Activated CD8-positive, alpha-beta T cell treated with anti-CD3 and anti-CD28 coated beads for 36 hours (primary cell): ENCODE measurements around the gene VTI1A. TPM values are rescaled to one million over a fixed set of nuclear protein-coding genes. Genes with fewer than 3 reads are reported as not detected.

ENCODE experiments used
- ATAC-seq: fragments of 200-7000 bp; cut with Tn5 transposase; one replicate; pipeline ENCODE4 v1.10.0; 2021; ENCODE audit warnings: mild to moderate bottlenecking, moderate library complexity
- CTCF ChIA-PET: fragments of 350-600 bp; sonication (Branson Sonifier 250); formaldehyde crosslinking; loops from one replicate; lab custom pipeline; 2021; ENCODE audit warnings: antibody characterized with exemption; lab: Charles Lee
- POLR2A ChIA-PET: fragments of 350-600 bp; sonication (Branson Sonifier 250); formaldehyde crosslinking; loops from one replicate; lab custom pipeline; 2021; ENCODE audit warnings: antibody characterized with exemption; lab: Charles Lee
- DNase-seq: peaks from one replicate; pipeline ENCODE4 v3.0.0-alpha.2; 2020
- H3K27ac Mint-ChIP-seq: one replicate; pipeline ENCODE4 v1.8.0; 2021; ENCODE audit warnings: mild to moderate bottlenecking, mixed read lengths
- H3K27me3 Mint-ChIP-seq: one replicate; pipeline ENCODE4 v1.8.0; 2021; ENCODE audit warnings: mixed read lengths
- H3K36me3 Mint-ChIP-seq: one replicate; pipeline ENCODE4 v1.8.0; 2021; ENCODE audit warnings: low read depth, mixed read lengths
- H3K4me1 Mint-ChIP-seq: one replicate; pipeline ENCODE4 v1.8.0; 2021; ENCODE audit warnings: low read depth, mixed read lengths
- H3K4me3 Mint-ChIP-seq: one replicate; pipeline ENCODE4 v1.8.0; 2021; ENCODE audit warnings: mild to moderate bottlenecking, moderate library complexity, mixed read lengths
- H3K9me3 Mint-ChIP-seq: one replicate; pipeline ENCODE4 v1.8.0; 2021; ENCODE audit warnings: mixed read lengths
- intact Hi-C: fragments of 100-400 bp; cut with micrococcal nuclease; formaldehyde crosslinking; loops from one replicate; pipeline ENCODE4 v1.10.0; 2022
- total RNA-seq, 2 experiments: library from RNA; stranded (reverse); gene quantifications; one replicate each; pipeline ENCODE4 v1.2.3, GENCODE V29; 2021
- TF ChIP-seq, protein P1 (sequence below): fragments of 200-600 bp; IDR thresholded peaks from one replicate; pipeline ENCODE4 v1.8.0; 2022; ENCODE audit warnings: antibody characterized with exemption, mild to moderate bottlenecking

The VTI1A gene
- total RNA-seq, 2 experiments from 2014 or later, result 29.4 to 30.0 TPM

DNA sequence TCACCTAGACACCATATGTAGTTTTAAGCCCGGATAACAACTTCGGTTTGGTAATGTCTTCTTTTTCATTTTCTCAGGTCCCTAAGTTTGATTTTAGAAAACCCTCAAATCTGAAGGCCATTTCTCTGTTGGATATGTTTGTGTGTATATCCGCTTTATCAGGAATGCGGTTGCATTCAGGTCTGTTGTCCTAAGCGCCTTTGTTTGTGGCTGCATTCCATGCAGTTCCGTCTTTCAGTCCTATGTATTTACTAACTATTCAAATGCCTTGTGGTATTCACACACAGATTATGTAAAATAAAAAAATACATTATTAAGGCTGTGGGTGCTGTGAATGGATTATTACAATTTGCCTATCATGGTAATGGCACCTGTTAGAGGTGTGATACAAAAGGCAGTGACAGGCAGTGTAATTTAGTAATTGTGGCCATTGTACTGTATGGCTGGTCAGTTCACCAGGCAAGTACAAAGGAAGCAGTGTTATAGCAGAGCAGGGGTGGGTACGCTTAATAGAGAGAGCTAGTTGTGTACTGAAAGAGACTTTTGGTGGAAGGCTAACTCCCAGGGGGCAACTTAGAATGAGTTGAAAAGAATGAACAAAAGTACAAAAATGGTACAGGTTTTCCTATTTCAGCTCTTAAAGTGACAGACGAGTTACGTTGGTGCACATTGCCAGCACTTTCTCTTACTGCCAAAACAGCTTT, 136.4 kb downstream of the VTI1A start:
- TF ChIP-seq, protein P1, sequence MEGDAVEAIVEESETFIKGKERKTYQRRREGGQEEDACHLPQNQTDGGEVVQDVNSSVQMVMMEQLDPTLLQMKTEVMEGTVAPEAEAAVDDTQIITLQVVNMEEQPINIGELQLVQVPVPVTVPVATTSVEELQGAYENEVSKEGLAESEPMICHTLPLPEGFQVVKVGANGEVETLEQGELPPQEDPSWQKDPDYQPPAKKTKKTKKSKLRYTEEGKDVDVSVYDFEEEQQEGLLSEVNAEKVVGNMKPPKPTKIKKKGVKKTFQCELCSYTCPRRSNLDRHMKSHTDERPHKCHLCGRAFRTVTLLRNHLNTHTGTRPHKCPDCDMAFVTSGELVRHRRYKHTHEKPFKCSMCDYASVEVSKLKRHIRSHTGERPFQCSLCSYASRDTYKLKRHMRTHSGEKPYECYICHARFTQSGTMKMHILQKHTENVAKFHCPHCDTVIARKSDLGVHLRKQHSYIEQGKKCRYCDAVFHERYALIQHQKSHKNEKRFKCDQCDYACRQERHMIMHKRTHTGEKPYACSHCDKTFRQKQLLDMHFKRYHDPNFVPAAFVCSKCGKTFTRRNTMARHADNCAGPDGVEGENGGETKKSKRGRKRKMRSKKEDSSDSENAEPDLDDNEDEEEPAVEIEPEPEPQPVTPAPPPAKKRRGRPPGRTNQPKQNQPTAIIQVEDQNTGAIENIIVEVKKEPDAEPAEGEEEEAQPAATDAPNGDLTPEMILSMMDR, result no peak
- H3K36me3 Mint-ChIP-seq, result peaks cover 10% of the 10 kb centered on the region
- no peak overlapping the region for H3K27ac Mint-ChIP-seq
- ChIA-PET POLR2A (no interaction called here), CTCF (no interaction called here)
- DNase-seq, result no peak
- no peak for ATAC-seq
- H3K27me3 Mint-ChIP-seq, result no peaks in the 10 kb centered on the region
- no peaks in the 10 kb centered on the region for H3K4me1 Mint-ChIP-seq
- no peak overlapping the region for H3K4me3 Mint-ChIP-seq
- no peaks in the 10 kb centered on the region for H3K9me3 Mint-ChIP-seq
- intact Hi-C loops, result no loop called here

DNA sequence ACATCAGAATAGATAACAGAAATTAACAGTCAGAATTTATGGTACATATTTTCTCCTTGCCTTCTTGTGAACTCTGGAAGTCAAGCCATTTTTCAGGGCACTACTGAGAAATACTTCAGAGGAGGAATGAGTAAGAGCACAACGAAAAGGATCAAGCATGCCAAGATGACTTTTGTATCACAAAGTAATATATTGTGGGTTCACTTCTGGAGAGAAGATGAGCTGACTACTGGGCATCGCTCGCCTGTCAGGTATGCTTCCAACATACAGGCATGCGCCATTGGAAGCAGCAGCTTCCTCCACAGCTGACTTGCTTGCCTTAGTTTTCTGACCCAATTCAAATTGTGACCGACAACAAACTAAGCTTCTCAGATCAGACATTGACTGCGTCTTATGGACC, 137.3 kb downstream of the VTI1A start:
- H3K27me3 Mint-ChIP-seq, result no peaks in the 10 kb centered on the region
- no peaks in the 10 kb centered on the region for H3K4me1 Mint-ChIP-seq
- no peak for DNase-seq
- H3K36me3 Mint-ChIP-seq, result peaks cover 10% of the 10 kb centered on the region
- TF ChIP-seq, protein P1, result no peak
- ChIA-PET POLR2A (no interaction called here), CTCF (no interaction called here)
- intact Hi-C loops, result no loop called here
- H3K9me3 Mint-ChIP-seq, result no peaks in the 10 kb centered on the region
- ATAC-seq, result no peak
- H3K4me3 Mint-ChIP-seq, result no peak overlapping the region
- no peak overlapping the region for H3K27ac Mint-ChIP-seq

DNA sequence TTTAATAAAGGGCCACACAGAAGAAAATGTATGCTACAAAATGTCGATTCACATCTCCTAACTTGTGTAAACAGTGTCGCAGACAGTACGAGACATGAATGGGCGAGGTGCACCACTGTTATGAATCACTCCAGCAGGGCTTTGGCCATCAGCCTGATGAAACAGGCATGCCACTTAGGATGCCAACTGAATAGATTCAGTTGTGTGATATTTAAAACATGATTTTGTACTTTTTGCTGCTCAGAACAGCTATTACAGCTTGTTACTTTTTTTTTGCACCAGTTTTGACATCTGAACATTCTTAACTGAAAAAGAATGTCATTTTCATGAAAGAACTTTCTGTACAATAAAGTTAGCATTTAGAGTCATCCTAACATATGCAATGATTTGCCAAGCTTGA, 138.1 kb downstream of the VTI1A start:
- CTCF ChIA-PET, result no interaction called here
- H3K36me3 Mint-ChIP-seq, result peaks cover 9% of the 10 kb centered on the region
- intact Hi-C loops, result no loop called here
- H3K27me3 Mint-ChIP-seq, result no peaks in the 10 kb centered on the region
- H3K27ac Mint-ChIP-seq, result no peak overlapping the region
- no peak overlapping the region for H3K4me3 Mint-ChIP-seq
- H3K4me1 Mint-ChIP-seq, result no peaks in the 10 kb centered on the region
- TF ChIP-seq, protein P1, result no peak
- POLR2A ChIA-PET, result no interaction called here
- no peaks in the 10 kb centered on the region for H3K9me3 Mint-ChIP-seq
- DNase-seq (no peak), ATAC-seq (no peak)

DNA sequence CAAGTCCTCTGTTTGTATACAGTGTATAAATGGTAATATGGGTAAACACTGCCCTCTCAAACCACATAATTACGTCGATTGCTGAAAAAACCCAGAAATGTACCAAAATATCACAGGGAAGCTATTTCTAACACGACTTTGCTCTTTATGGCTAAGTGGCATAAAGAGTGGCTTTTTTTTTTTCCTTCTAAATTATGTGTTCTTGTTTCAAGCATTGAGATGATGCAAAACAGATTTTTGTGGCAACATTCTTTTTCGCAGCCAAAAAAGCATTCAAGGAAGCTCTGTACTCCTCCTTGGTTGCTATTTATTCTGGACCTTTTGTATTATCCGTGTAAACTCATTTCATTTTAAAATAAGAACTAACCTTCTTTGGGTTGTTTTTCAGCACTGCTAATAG, 138.9 kb downstream of the VTI1A start:
- H3K9me3 Mint-ChIP-seq, result no peaks in the 10 kb centered on the region
- H3K4me1 Mint-ChIP-seq, result no peaks in the 10 kb centered on the region

DNA sequence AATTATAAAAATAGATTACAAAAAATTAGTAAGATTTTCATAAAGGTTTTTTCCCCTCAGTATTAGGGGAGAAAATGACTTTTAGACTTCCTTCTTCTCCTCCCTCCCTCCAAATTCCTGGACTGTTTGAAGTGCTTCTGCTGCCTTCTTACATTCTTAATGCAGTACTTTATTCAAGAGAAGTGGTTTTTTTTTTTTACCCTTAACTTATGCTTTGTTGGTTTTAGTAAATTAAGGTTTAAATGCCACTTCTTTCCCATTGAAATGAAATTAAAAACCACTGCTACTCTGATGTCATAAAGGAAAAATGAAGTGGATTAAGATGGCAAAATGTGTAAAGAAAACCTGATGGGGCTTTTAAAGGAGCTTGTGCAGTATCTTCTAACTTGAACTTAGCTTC, 140.7 kb downstream of the VTI1A start:
- no peak for DNase-seq
- TF ChIP-seq, protein P1, result no peak
- H3K4me1 Mint-ChIP-seq, result no peaks in the 10 kb centered on the region
- ChIA-PET POLR2A (no interaction called here), CTCF (no interaction called here)
- H3K27me3 Mint-ChIP-seq, result no peaks in the 10 kb centered on the region
- no peak for ATAC-seq
- intact Hi-C loops, result no loop called here
- no peak overlapping the region for H3K27ac Mint-ChIP-seq
- no peak overlapping the region for H3K4me3 Mint-ChIP-seq
- peaks cover 23% of the 10 kb centered on the region for H3K36me3 Mint-ChIP-seq
- no peaks in the 10 kb centered on the region for H3K9me3 Mint-ChIP-seq

More for the DNA sequence above, 138.9 kb downstream of the VTI1A start:
- ChIA-PET CTCF (no interaction called here), POLR2A (no interaction called here)
- intact Hi-C loops, result no loop called here
- Mint-ChIP-seq H3K4me3 (no peak overlapping the region), H3K27ac (no peak overlapping the region), H3K27me3 (no peaks in the 10 kb centered on the region), H3K36me3 (peaks cover 12% of the 10 kb centered on the region)
- TF ChIP-seq, protein P1, result no peak
- ATAC-seq (no peak), DNase-seq (no peak)
